GM19395 (cell line): Measurements from ENCODE around the gene RANBP2.

Source experiments
- ATAC-seq: cut with Tn5 transposase; IDR thresholded peaks from one replicate; pipeline ENCODE4 v1.9.1; 2021; ENCODE audit warnings: mild to moderate bottlenecking, moderate library complexity; ENCODE audit not compliant: unreplicated experiment

RANBP2 gene

DNA sequence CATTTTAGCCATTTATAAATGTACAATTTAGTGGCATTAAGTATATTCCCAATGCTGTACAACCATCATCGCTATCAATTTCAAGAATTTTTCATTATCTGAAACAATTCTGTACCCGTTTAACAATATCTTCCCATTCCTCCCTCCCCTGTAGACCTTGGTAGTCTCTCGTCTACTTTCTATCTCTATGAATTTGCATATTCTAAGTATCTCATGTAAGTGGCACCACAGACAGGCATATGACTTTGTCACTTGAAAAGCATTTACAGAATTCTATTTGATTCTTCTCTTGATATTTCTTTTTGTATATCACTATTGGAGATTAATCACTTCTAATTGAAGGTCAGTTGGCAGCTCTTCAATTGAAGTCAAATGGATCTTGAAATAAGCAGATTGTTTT, 115.3 kb downstream of the RANBP2 start:
- no peak for ATAC-seq

DNA sequence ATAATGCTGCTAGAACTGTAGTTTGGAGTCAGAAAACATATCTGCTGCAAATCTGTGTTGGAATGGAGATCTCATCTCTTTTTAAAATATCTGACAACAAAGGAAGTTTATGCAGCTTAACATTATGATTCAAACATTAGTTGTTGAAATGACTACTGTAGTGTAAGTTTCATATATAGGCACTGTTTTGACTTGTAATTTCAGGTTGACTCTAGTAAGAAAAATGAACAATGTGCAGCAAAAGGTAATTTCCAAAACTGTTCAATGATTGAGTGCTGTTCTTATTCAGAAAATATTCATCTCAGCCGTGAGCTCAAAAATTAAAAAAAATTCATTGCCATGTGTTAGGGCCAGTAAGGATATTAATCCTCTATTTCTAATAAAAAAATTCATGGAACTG, 115.8 kb downstream of the RANBP2 start:
- ATAC-seq: peak; percentile 65
